HG03378 (cell line): Measurements from ENCODE around the gene TMEM51.

Experiments
- ATAC-seq: cut with Tn5 transposase; IDR thresholded peaks from one replicate; pipeline ENCODE4 v1.9.1; 2021; ENCODE audit warnings: mild to moderate bottlenecking, moderate library complexity; ENCODE audit not compliant: unreplicated experiment

Gene TMEM51

DNA sequence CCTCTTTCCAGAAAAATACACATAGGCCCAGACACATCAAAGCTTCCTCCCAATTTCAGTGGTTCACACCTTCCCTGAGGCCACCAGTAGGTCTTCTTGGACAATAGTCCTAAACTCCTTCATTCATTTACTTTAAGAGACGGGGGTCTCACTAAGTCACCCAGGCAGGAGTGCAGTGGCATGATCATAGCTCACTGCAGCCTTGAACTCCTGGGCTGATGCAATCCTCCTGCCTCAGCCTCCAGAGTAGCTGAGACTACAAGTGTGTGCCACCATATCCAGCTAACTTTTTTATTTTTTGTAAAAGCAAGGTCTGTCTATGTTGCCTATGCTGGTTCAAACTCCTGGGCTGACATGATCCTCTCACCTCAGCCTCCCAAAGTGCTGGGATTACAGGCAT is 85.2 kb downstream of the TMEM51 start:
- ATAC-seq: no peak

DNA sequence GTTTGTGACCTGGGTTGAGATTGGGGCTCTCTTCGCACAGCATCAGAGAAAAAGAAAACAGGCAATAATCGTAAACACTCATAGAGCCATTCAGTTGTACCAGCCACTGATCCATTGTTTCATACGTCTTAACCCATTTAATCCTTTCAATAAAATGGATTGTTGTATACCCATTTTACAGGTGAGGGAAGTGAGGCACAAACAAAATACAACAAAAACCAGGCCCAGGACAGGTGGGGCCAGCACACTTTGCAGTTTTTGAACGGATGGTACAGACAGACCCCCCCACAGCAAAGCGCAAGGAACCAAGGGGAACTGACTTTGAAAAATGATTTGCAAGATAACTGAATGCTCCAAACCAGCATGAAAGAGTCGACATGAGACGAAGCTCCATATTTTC is 89.2 kb downstream of the TMEM51 start:
- no peak for ATAC-seq

DNA sequence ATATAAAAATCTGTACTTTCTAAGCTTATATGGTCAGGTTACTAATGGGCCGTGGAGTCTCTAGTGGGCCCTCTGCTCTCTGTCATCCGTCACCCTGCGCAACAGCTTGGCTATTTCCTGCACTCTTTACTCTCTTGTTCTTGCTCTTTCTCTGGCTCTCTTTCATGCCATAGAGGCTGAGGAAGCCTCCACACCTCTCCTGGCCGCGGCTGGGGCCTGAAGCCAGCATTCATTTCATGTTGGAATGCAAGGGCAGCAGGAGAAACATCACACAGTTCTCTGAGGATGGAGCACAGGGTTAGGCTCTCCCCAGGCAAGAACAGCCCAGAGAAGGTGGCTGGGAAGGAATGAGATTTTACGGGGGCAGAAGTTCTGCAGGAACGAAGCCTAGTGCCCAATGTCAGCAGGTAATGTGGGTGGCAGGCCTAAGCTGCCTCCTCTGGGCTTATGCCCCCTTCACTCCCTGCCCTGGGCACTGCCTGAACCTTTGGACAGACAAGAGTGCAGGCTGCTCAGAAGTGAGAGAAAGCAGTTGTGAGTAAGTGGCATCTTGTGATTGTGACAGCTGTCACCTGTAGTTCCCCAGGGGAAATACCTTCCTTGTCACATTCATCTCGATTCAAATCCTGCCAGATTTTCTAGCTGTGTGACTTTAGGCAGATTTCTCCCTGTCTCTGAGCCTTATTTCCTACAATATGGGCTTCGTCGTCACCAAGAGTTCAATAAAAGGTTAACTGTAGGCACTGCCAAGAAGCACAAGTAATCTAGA is 89.9 kb downstream of the TMEM51 start:
- no peak for ATAC-seq

DNA sequence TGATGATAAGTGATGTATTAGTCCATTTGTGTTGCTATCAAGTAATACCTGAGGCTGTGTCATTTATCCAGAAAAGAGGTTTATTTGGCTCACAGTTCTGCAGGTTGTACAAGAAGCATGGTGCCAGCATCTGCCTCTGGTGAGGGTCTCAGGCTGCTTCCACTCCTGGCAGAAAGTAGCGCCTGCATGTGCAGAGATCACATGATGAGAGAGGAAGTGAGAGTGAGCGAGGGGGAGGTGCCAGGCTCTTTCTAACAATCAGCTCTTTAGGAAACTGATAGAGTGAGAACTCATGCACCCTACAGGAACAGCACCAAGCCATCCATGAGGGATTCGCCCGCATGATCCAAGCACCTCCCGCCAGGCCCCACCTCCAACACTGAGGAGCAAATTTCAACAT is 91.3 kb downstream of the TMEM51 start:
- no peak for ATAC-seq

DNA sequence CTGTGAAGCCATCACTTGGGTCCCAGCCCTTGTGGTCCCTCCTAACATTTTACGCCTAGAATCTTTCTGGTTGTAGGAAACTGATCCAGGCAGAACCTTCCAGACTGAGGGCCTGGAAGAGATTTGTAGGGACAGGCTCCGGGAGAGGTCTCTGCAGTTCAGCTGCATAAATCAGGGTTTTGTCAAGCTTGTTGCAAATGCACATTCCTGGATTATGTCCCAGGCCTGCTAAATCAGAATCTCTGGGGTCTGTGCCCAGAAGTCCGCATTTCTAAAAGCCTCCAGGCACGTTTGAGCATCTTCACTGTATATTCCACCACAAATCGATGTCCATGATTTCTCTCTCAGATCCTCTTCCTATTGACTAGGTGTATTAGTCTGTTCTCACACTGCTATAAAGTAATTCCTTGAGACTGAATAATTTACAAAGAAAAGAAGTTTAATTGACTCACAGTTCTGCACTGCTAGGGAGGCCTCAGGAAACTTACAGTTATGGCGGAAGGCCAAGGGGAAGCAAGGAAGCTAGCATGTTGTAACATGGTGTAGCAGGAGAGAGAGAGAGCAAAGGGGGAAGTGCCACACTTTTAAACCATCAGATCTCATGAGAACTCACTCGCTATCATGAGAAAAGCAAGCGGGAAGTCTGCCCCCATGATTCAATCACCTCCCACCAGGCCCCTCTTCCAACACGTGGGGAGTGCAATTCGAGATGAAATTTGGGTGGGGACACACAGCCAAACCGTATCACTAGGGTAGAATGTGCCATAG is 92.2 kb downstream of the TMEM51 start:
- no peak for ATAC-seq

DNA sequence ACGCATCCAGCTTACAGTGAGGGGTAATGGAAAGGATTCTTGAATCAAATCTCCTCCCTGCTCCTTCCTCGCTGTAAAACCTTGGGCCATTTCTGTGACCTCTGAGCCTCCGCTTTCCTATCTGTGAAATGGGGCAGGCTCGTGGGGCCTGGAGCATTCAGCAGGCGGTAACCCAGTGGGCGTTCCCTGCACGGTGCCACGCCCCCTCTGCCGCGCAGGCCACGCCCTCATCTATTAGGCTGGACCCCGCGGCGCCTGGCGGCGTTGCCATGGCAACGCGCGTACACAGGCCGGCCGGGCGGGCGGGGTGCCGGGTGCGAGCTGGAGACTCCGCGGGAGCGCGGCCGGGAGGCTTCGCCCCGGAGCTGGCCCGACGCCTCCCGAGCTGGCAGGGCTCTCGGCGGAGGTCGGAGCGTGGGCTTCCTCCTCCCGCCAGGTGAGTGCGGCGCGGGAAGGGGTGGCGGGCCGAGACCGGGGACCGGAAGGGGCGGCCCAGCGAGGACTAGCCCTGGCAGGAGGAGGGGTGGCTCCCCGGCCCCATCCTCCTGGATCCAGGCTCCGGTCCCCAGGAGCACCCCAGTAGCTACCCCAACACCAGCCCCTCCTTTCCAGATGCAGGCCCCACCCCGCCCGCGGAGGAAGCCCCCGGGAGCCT is 93.5 kb downstream of the TMEM51 start, which contains the start of gene FHAD1:
TSS of gene FHAD1 (plus strand) at position 264 of the 655 bp plus-strand sequence. CDS start 4,562 bp downstream, outside the sequence.
- ATAC-seq: no peak

DNA sequence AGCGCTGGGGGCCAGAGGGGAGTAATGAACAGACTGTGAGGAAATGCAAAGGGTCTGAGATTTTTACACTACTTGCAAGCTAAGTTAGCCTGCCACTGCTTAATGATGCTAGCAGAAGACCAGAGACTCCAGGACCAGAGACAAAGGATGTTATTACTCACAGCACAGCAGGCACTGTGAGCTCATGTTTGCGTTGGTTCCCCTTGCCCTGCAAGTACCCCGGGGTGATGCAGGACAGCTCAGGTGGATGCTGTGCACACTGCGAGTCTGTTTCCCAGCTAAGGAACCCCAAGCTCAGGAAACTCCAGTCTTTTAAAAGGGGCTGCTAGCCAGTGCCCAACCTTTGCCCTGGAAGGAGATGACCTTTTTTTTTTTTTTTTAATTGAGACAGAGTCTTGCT is 94.7 kb downstream of the TMEM51 start:
- ATAC-seq: no peak

DNA sequence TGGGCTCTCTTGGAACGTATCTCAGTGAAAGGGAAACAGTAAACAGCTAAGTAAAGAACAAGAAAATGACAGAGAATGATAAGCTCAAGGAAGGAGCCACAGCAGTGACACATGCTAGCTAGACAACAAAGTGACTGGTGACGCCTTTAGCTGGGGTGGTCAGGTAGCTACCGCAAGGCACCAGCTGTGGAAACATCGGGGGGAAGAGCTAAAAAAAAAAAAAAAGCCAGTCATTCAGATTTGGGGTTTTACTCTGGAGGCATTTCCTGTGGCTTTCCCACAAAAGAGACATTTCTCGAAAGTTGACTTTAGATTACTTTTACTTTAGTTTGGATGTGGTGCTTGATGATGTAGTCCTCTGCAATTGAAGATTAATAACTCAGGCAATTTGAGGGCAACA is 95.5 kb downstream of the TMEM51 start:
- no peak for ATAC-seq

DNA sequence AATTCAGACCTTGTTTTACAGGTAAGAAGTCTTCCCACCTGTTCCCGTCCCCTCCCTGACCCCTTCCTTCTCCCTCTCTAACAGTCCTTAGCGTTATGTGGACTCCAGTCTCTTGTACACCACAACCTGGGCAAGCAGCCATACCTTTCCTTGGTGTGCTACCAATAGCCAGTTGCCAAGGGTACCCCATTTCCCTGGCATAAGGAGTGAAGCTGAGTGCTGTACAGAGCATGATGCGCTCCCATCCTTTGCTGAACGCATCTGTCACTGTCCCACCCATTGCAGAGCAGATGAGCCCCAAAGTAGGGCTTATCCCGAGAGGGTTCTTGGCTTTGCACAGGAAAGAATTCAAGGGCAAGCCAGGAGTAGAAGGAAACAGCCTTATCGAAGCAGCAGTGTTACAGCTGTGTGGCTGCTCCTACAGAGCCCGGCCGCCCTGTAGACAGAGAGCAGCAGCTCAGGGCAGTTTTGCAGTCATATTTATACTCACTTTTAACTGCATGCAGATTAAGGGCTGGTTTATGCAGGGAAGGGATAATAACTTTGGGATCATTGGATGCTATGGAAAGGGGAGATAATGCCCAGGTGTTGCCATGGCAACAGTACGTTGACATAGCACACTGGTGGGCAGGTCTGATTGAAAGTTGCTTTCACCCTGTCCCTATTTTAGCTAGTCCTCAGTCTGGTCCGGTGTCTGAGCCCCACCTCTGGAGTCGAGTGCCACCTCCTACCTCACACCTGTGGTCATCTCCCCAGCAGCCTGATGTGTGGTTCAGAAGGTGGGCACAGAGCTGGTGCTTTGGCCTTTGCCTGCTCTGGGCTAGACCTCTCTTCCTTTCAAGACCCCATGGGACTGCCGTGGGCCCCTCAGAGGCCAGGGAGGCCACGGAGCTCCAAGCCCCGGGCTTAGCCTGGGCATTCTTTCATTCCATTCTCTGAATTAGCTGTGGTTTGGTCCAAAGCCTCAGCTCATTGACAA is 98.6 kb downstream of the TMEM51 start:
- no peak for ATAC-seq

DNA sequence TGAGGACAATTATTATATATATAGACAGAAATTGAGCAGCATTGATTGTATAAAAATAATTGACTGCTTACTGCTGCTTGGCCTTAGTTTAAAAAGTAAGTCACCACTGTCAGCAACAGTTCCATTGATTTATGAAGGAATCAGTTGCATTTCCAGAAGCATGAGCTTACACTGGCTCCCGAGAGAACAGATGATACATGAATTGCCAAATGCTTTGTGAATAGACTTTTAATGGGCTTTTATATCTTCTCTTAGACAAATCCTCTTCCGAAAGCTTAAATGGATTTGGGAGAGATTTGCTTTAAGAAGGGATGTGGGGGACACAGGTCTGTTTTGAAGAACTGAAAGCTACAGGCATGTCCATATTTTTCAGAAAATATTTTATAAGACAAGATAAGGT is 101.0 kb downstream of the TMEM51 start:
- no peak for ATAC-seq

DNA sequence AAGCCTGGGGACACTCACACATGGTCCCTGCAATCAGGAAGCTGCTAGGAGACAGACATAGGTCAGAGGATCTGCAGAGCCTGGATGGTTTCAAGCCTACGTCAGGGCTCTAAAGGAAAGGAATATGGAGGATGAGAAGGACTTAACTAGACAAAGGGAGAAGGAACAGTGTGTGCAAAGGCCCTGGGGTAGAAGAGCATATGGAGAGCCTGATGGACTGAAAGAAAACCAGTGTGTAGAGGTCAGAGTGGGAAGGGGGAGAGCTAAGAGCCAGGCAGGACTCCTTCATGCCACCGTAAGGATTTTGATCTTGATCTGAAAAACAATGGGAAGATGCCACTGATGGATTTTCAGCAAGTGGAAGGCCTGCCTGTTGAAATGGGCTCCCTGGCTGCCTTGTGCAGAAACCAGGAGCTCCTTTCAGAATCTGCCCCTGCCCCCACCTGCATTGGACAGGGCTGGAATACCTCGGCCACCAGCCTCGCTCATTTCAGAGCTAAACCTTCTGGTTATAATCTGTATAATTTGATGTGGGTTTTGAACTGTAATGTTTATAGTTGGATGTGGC is 102.1 kb downstream of the TMEM51 start:
- no peak for ATAC-seq

DNA sequence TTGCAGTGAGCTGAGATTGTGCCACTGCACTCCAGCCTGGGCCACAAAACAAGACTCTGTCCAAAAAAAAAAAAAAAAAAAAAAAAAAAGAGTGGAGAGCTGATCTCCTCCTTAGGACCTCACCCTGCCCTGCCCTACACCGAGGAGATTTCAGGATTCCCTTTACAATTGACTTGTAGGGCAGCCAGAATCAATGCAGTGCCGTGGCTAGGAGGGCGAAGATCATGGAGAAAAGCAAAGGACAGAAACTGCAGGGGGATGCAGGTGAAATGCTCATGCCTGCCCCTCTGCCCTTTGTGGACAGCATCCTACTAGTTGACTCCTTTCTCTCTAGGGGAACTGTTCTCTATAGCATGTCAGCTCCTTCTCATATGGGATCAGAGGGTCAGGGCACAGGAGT is 103.0 kb downstream of the TMEM51 start:
- ATAC-seq: no peak

DNA sequence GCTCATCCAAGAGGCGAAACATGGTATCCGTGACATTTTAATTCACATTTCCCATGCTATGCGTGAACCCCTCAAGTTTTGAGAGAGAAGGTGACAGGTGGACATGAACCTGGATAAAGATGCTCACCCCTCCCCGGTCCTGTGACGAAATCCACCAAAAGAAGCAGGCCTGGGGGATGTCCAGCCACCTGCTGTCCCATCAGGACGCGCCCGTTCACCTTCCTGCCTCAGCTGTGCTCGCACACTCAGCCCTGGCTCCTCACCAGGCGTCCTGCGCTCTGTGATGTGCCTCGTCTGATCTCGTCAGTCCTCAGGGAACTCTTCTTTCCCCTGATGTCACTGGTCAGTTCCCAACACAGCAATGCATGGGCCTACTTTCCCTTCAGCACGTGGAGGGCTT is 103.8 kb downstream of the TMEM51 start:
- no peak for ATAC-seq

DNA sequence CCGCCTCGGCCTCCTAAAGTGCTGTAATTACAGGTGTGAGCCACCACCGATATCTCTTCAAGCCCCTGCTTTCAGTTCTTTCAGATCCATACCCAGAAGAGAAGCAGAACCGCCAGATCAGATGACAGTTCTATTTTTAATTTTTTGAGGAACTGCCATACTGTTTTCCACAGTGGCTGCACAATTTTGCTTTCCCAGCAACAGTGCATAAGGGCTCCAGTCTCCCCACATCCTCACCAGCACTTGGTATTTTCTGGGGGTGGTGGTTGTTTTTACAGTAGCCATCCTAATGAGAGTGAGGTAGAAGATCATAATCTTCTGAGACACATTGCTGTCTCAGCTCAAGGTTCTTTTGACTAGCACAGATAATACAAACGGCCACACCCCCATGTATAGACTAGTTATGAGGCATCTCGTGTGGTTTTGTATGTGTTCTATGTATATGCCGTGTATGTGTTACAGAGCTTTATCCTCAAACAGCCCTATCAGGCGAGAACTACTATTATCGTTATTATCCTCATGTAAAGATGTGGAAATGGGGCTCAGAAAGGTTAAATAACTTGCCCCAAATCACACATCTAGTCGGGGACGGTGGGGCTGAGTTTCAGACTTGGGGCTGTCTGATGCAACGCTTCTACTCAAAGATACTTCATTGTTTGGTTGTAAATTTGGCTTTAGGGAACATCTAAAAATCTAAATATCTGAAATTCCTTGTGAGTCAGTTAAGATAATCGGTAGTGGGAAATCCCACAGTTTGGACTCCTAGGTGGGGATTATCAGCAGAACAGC is 105.5 kb downstream of the TMEM51 start:
- no peak for ATAC-seq

DNA sequence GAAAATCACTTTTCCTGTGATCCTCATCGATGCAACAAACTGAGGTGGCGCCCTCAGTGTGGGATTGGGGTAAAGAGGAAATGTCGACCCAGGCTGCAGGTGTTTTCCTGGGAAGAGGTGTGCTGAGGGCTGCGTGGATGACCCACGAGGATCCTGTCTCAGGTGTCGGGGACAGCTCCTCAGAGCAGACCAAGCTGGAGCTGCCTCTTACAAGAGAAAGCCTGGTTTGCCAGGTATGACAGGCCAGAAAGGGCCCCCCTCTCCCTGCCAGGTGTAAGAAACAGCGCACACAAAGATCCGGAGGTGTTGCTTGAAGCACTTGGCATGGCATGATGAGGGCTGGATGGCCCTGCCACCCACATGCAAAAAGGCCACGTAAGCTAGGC is 106.1 kb downstream of the TMEM51 start:
- no peak for ATAC-seq

DNA sequence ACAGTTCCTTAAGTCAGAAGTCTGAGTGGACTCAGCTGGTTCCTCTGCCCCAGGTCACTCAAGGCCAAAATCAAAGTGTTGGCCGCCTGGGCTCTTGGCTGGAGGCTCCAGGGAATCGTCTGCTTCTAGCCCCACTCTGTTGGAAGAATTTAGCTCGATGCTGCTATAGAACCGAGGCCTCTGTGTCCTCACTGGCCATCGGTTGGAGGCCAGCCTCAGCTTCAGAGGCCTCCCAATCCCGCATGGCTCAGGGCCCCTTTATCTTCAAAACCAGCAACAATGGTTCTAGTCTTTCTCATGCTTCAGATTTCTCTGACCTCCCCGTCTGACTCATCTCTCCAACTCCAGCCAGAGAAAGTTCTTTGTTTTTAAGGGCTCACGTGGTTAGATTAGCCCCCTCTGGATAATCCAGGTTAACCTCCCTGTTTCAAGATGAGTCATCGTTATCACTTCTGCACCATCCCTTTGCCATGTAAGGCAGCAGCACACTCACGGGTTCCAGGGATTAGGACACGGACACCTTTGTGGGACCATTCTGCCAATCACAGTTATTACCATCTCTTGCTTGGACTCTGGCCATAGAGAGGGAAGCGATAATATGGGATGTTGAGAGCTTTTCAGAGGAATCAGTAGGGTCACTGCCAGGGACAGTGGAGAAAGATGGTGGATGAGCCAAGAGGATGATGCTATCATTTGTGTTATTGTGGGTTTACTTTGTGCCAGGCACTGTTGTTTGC is 107.0 kb downstream of the TMEM51 start:
- no peak for ATAC-seq

DNA sequence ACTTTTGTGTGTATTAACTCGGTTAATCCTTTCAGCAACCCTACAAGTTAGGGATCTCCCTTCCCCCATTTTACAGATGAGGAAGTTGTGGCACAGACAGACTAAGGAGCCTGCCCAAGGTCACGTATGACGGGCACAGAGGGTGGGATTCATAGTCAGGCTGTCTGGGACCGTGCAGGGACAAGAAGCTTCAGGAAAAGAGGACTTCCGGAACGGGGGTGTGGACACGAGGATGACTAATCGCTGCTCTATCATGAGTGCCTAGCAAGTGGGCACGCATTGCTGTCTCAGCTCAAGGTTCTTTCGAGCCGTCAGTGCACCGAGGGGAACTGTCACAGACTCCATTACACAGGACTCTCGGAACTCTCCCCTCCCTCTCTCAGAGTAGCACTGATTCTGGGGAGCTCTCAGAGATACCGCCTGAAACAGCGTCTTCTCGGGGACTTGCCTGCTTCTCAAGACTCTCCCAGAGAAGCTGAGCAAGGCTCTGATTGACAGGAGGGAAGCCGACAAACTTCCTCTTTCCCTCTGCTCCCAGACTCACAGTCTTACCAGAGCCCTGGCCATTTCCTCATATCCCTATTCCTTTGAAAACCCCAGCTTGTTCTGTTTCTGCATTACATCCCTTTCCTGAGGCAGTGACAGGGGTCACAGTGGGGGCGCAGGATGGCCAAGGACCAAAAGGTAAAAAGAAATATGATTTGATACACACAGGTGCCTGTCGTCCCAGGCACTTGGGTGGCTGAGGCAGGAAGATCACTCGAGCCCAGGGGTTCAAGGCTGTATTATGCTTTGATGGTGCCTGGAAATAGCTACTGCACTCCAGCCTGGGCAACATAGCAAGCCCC is 107.8 kb downstream of the TMEM51 start:
- no peak for ATAC-seq

DNA sequence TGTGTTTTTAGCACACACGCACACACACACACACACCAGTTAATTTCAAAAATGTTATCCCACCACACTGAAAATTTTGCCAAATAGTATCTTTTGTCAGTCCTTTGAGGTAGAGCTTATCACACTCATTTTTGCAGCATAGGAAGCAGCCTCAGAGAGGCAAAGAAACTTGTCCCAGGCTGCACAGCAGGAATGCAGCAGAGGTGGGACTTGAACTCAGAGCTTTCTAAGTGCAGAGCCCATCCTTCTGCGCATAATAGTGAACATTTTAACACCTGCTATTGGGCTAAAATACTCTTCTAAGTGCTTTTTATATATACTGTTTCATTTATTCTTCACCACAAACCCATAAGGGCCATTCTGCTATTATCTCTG is 108.4 kb downstream of the TMEM51 start:
- no peak for ATAC-seq
